ENCODE measurements around the gene NME3. TPM values are rescaled to one million over a fixed set of nuclear protein-coding genes. Genes with fewer than 3 reads are reported as not detected.

NME3 gene
- total RNA-seq, 1 donor from 2014 or later = 38.3 TPM

GRCh38 chr16:1762196-1762878 is 9.0 kb downstream of the NME3 start:
- intact Hi-C loops (cut with micrococcal nuclease) = no loop called here
- no peak for DNase-seq
- ATAC-seq = no peak

GRCh38 chr16:1761751-1762150 is 9.6 kb downstream of the NME3 start:
- intact Hi-C loops (cut with micrococcal nuclease) = no loop called here

GRCh38 chr16:1760911-1761310 is 10.4 kb downstream of the NME3 start:
- ATAC-seq (no peak), DNase-seq (no peak)
- intact Hi-C loops (cut with micrococcal nuclease) = no loop called here

More at GRCh38 chr16:1761751-1762150, 9.6 kb downstream of the NME3 start:
- ATAC-seq (no peak), DNase-seq (no peak)

GRCh38 chr16:1759511-1759910 is 11.8 kb downstream of the NME3 start:
- intact Hi-C loops (cut with micrococcal nuclease) = no loop called here
- no peak for DNase-seq
- ATAC-seq = no peak

- ATAC-seq = no peak
- no peak for DNase-seq
- intact Hi-C loops (cut with micrococcal nuclease) = no loop called here
These were observed 12.4 kb downstream of the NME3 start for GRCh38 chr16:1758923-1759322.

- ATAC-seq = no peak
- intact Hi-C loops (cut with micrococcal nuclease) = no loop called here
- DNase-seq = no peak
These were observed 13.5 kb downstream of the NME3 start for GRCh38 chr16:1757714-1758461.

GRCh38 chr16:1754204-1754603 is 17.1 kb downstream of the NME3 start:
- ATAC-seq (no peak), DNase-seq (no peak)
- intact Hi-C loops (cut with micrococcal nuclease) = no loop called here

- ATAC-seq (no peak), DNase-seq (no peak)
- intact Hi-C loops (cut with micrococcal nuclease) = no loop called here
These were observed 18.5 kb downstream of the NME3 start for GRCh38 chr16:1752853-1753252.

- no peak for ATAC-seq
- intact Hi-C loops (cut with micrococcal nuclease) = no loop called here
These were observed 19.4 kb downstream of the NME3 start for GRCh38 chr16:1751946-1752345.

GRCh38 chr16:1749152-1750117 is 21.9 kb downstream of the NME3 start:
- ATAC-seq (no peak), DNase-seq (no peak)
- intact Hi-C loops (cut with micrococcal nuclease) = no loop called here

More at GRCh38 chr16:1751946-1752345, 19.4 kb downstream of the NME3 start:
- no peak for DNase-seq

GRCh38 chr16:1747934-1748333 is 23.4 kb downstream of the NME3 start:
- intact Hi-C loops (cut with micrococcal nuclease) = no loop called here
- DNase-seq = no peak
- ATAC-seq = no peak

GRCh38 chr16:1746693-1747195 is 24.6 kb downstream of the NME3 start:
- intact Hi-C loops (cut with micrococcal nuclease) = no loop called here
- DNase-seq (no peak), ATAC-seq (no peak)

GRCh38 chr16:1745900-1746692 is 25.2 kb downstream of the NME3 start:
- intact Hi-C loops (cut with micrococcal nuclease) = no loop called here
- no peak for ATAC-seq
- no peak for DNase-seq

- intact Hi-C loops (cut with micrococcal nuclease) = no loop called here
- ATAC-seq (no peak), DNase-seq (no peak)
These were observed 26.0 kb downstream of the NME3 start for GRCh38 chr16:1745181-1745899.

GRCh38 chr16:1744338-1744840 is 27.0 kb downstream of the NME3 start:
- no peak for DNase-seq
- ATAC-seq = no peak
- intact Hi-C loops (cut with micrococcal nuclease) = no loop called here

GRCh38 chr16:1743376-1744337 is 27.7 kb downstream of the NME3 start:
- ATAC-seq (no peak), DNase-seq (no peak)
- intact Hi-C loops (cut with micrococcal nuclease) = no loop called here

All from left ventricle myocardium superior (tissue), 1 donor.